ENCODE data around the gene ABCC8. TPM values are rescaled to one million over a fixed set of nuclear protein-coding genes. Genes with fewer than 3 reads are reported as not detected.
"Not testable (repeated sequence)": the region's sequence is repeated elsewhere in the genome, so short reads cannot be mapped to it uniquely, and the experiment has no call there.

ABCC8 gene
- total RNA-seq, 1 donor from 2014 or later: 80.5 TPM

DNA sequence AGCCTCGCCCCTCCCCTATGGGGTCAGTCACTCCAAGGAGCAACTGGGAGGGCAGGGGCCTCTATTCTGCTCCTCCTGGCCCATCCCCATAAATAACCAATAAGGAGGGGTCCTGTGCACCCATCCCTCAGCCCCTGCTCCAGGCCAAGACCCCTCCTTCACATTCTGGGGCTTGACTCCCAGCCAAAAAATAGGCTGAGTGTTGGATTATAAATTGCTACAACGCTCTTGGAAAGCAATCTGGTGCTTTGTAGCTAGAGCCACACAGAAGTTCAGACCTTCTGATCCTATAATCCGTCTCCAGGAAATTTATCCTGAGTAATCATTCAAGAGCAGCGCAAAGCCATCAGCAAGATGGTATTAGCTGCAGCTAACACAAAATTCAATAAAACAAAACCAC, 42.5 kb downstream of the ABCC8 start:
- H3K9me3 Mint-ChIP-seq: no peaks in the 10 kb centered on the region
- DNase-seq (ENCODE audit: extremely low spot score, unreplicated experiment): no peak
- H3K4me3 Mint-ChIP-seq: no peak overlapping the region
- peaks cover 38% of the 10 kb centered on the region for H3K4me1 Mint-ChIP-seq (ENCODE audit: unreplicated experiment)
- H3K27ac Mint-ChIP-seq: no peak overlapping the region
- TF ChIP-seq, protein P1, sequence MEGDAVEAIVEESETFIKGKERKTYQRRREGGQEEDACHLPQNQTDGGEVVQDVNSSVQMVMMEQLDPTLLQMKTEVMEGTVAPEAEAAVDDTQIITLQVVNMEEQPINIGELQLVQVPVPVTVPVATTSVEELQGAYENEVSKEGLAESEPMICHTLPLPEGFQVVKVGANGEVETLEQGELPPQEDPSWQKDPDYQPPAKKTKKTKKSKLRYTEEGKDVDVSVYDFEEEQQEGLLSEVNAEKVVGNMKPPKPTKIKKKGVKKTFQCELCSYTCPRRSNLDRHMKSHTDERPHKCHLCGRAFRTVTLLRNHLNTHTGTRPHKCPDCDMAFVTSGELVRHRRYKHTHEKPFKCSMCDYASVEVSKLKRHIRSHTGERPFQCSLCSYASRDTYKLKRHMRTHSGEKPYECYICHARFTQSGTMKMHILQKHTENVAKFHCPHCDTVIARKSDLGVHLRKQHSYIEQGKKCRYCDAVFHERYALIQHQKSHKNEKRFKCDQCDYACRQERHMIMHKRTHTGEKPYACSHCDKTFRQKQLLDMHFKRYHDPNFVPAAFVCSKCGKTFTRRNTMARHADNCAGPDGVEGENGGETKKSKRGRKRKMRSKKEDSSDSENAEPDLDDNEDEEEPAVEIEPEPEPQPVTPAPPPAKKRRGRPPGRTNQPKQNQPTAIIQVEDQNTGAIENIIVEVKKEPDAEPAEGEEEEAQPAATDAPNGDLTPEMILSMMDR (conservative IDR thresholded peaks at IDR 0.05): no peak
- peaks cover under 1% of the 10 kb centered on the region for H3K27me3 Mint-ChIP-seq
- no peaks in the 10 kb centered on the region for H3K36me3 Mint-ChIP-seq

DNA sequence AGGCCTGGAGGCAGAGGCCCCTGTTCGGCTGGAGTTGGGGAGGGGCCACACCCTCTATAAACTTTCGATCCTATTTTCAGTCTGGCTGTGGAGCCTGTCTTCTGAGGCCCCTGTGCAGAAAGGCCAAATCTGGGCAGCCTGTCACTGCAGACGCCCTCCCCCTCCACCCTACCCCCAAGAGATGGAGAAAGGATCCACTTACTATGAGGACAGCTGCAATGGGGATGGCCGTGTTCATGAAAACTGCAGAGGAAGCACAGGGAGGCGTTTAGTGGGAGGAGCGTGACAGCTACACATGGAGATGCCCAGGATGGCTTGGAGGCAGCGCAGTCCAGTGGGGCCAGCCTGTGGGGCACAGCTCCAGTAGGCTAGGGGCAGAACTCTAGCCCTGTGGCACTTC, 44.6 kb downstream of the ABCC8 start:
- no peaks in the 10 kb centered on the region for H3K36me3 Mint-ChIP-seq
- no peaks in the 10 kb centered on the region for H3K9me3 Mint-ChIP-seq
- no peak for DNase-seq (ENCODE audit: extremely low spot score, unreplicated experiment)
- H3K27me3 Mint-ChIP-seq: peaks cover 3% of the 10 kb centered on the region
- TF ChIP-seq, protein P1 (conservative IDR thresholded peaks at IDR 0.05): no peak
- no peak overlapping the region for H3K4me3 Mint-ChIP-seq
- H3K27ac Mint-ChIP-seq: no peak overlapping the region
- peaks cover 37% of the 10 kb centered on the region for H3K4me1 Mint-ChIP-seq (ENCODE audit: unreplicated experiment)

DNA sequence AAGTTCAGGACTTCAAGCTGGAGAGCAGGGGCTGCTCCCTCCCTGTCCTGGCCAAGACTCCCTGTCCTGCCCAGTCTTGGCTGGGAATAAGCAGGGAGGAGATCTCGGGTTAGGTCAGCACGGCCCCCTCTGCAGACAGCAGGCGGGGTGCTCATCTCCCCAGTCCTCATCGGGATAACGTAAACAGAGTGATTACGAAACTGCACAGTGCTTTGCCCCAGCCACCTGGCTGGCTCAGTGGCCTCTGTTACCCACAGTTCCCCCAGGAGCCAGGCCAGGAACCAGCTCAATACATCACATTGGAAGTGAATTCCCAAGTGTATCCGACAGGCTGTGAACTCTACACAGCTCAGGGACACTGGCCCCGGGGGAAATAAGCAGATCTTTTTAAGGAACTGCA, 45.5 kb downstream of the ABCC8 start:
- peaks cover 37% of the 10 kb centered on the region for H3K4me1 Mint-ChIP-seq (ENCODE audit: unreplicated experiment)
- H3K36me3 Mint-ChIP-seq: no peaks in the 10 kb centered on the region
- no peaks in the 10 kb centered on the region for H3K9me3 Mint-ChIP-seq
- no peak overlapping the region for H3K4me3 Mint-ChIP-seq
- peaks cover 3% of the 10 kb centered on the region for H3K27me3 Mint-ChIP-seq
- DNase-seq (ENCODE audit: extremely low spot score, unreplicated experiment): no peak
- H3K27ac Mint-ChIP-seq: no peak overlapping the region
- TF ChIP-seq, protein P1 (conservative IDR thresholded peaks at IDR 0.05): no peak

DNA sequence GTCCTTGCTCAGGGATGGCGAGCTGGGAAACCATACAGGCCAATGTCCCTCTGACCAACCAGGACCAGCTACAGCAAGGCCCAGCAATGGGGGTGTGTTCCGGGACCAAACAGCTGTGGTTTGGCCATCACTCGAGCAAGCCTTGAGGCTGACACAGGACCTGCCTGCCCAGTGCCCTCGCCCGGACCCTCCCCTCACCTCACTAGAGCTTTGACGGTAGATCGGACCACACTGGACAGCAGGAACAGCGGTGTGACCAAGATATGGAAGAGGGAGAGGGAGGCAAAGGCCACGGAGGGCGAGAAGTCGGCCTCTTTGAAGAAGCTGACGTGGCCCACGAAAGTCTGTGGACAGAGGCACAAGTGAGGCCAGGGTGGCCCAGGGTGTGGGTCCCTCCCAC, 46.0 kb downstream of the ABCC8 start:
- H3K27me3 Mint-ChIP-seq: peaks cover 5% of the 10 kb centered on the region
- H3K4me1 Mint-ChIP-seq (ENCODE audit: unreplicated experiment): peaks cover 36% of the 10 kb centered on the region

DNA sequence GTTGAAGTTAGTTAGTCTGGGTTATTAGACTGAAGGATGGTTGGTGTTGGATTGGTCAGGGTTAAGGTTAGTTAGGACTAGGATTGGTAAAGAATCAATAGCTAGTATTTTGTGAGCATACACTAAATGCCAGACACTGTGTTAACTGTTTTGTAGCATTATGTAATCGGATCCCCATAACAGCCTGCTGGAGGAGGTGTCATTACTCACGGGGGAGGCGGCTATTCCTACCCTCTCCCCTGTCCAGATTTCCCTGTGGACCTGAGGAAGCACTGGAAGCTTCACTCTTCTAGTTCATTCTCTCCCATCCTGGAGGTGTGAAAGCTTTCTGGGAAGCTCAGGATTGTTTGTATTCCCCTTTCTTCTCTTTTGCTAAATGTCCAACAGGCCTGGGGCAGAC, 47.7 kb downstream of the ABCC8 start:
- H3K27ac Mint-ChIP-seq: no peak overlapping the region
- no peaks in the 10 kb centered on the region for H3K36me3 Mint-ChIP-seq
- no peak overlapping the region for H3K4me3 Mint-ChIP-seq
- DNase-seq (ENCODE audit: extremely low spot score, unreplicated experiment): no peak
- peaks cover 9% of the 10 kb centered on the region for H3K27me3 Mint-ChIP-seq
- TF ChIP-seq, protein P1 (conservative IDR thresholded peaks at IDR 0.05): no peak
- peaks cover 26% of the 10 kb centered on the region for H3K4me1 Mint-ChIP-seq (ENCODE audit: unreplicated experiment)
- H3K9me3 Mint-ChIP-seq: no peaks in the 10 kb centered on the region

More for the DNA sequence above, 46.0 kb downstream of the ABCC8 start:
- Mint-ChIP-seq H3K36me3 (no peaks in the 10 kb centered on the region), H3K4me3 (no peak overlapping the region), H3K9me3 (no peaks in the 10 kb centered on the region), H3K27ac (no peak overlapping the region)
- DNase-seq (ENCODE audit: extremely low spot score, unreplicated experiment): no peak
- TF ChIP-seq, protein P1 (conservative IDR thresholded peaks at IDR 0.05): no peak

DNA sequence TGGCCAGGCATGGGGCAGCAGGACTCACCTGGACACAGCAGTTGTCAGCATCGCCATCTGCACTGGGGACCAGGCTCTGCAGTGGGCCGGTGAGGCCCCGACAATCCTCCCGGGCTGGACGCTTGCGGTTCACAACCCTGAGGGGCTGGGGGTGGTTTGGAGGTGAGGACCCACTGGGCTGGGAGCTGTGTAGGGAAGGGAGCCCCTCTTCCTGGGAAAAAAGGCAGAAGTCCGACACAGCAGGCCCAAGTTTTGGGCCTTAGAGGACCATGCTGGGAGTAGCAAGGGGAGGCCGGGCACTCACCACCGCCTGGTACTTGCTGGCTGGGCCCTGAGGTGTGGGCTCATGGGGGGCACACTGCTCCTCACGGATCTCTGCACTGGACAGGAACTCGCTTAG, 48.4 kb downstream of the ABCC8 start:
- H3K4me1 Mint-ChIP-seq (ENCODE audit: unreplicated experiment): peaks cover 26% of the 10 kb centered on the region
- peaks cover 9% of the 10 kb centered on the region for H3K27me3 Mint-ChIP-seq
- no peak overlapping the region for H3K4me3 Mint-ChIP-seq
- no peaks in the 10 kb centered on the region for H3K36me3 Mint-ChIP-seq
- DNase-seq (ENCODE audit: extremely low spot score, unreplicated experiment): no peak
- no peak overlapping the region for H3K27ac Mint-ChIP-seq
- H3K9me3 Mint-ChIP-seq: no peaks in the 10 kb centered on the region
- TF ChIP-seq, protein P1 (conservative IDR thresholded peaks at IDR 0.05): no peak

DNA sequence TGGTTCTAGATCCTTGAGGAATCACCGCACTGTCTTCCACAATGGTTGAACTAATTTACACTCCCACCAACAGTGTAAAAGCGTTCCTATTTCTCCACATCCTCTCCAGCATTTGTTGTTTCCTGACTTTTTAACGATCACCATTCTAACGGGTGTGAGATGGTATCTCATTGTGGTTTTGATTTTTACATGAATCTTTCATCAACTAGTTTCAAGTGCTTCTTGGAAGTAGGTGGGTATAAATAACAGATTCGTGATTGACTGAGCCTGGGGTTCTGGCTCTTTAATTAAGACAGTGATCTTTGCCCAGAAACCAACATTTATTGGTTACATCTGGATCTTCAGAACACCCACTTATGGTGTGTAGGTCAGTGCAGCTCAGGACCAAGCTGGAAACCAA, 50.4 kb downstream of the ABCC8 start:
- Mint-ChIP-seq H3K27me3 (peaks cover 23% of the 10 kb centered on the region), H3K4me1 (ENCODE audit: unreplicated experiment) (peaks cover 16% of the 10 kb centered on the region)
- DNase-seq (ENCODE audit: extremely low spot score, unreplicated experiment); H3K27ac Mint-ChIP-seq; H3K4me3 Mint-ChIP-seq; H3K9me3 Mint-ChIP-seq; H3K36me3 Mint-ChIP-seq: not testable (repeated sequence)

Data from type B pancreatic cell (in vitro differentiated cells).